KMS-11 (cell line): ENCODE data around the gene CDH15.

Experiments used
- H2AFZ ChIP-seq: fragments of 200-600 bp; sonication (generic); 2 replicates; pipeline ENCODE4 v1.6.1; 2016; ENCODE audit warnings: antibody characterized with exemption, mixed run types, low read depth
- H3K27ac ChIP-seq: fragments of 200-600 bp; sonication (generic); 2 replicates; pipeline ENCODE4 v1.6.1; 2016; ENCODE audit warnings: mild to moderate bottlenecking, mixed run types
- H3K27me3 ChIP-seq: fragments of 200-600 bp; sonication (generic); 2 replicates; pipeline ENCODE4 v1.6.1; 2017; ENCODE audit warnings: mild to moderate bottlenecking, low read depth, mixed run types, moderate library complexity; ENCODE audit not compliant: insufficient read depth
- H3K36me3 ChIP-seq: fragments of 200-600 bp; sonication (generic); 2 replicates; pipeline ENCODE4 v1.6.1; 2017; ENCODE audit warnings: mild to moderate bottlenecking, mixed run types; ENCODE audit not compliant: insufficient read depth
- H3K4me1 ChIP-seq: fragments of 200-600 bp; sonication (generic); 2 replicates; pipeline ENCODE4 v1.6.1; 2016; ENCODE audit warnings: mild to moderate bottlenecking, low read depth, mixed run types; ENCODE audit not compliant: poor library complexity, severe bottlenecking
- H3K4me2 ChIP-seq: fragments of 200-600 bp; sonication (generic); 2 replicates; pipeline ENCODE4 v1.7.0; 2016; ENCODE audit warnings: mild to moderate bottlenecking, mixed run types
- H3K4me3 ChIP-seq: fragments of 200-600 bp; sonication (generic); IDR thresholded peaks from 2 replicates; pipeline ENCODE4 v1.6.1; 2017; ENCODE audit warnings: low read depth, low read length, mixed read lengths; ENCODE audit not compliant: insufficient read depth
- H3K79me2 ChIP-seq: fragments of 200-600 bp; sonication (generic); 2 replicates; pipeline ENCODE4 v1.6.1; 2016; ENCODE audit warnings: low read depth, mixed run types; ENCODE audit not compliant: insufficient read depth
- H3K9ac ChIP-seq: fragments of 200-600 bp; sonication (generic); 2 replicates; pipeline ENCODE4 v1.6.1; 2016; ENCODE audit warnings: mild to moderate bottlenecking, mixed run types
- H4K20me1 ChIP-seq: fragments of 200-600 bp; sonication (generic); 2 replicates; pipeline ENCODE4 v1.6.1; 2016; ENCODE audit warnings: mild to moderate bottlenecking, mixed run types; ENCODE audit not compliant: insufficient read depth
- CTCF ChIP-seq: fragments of 200-600 bp; sonication (generic); conservative IDR thresholded peaks from 2 replicates; pipeline ENCODE4 v1.6.1; 2017; ENCODE audit warnings: low read depth, mild to moderate bottlenecking, antibody characterized with exemption, low read length, moderate library complexity, mixed read lengths

The CDH15 gene

GRCh38 chr16:89160977-89161701 lies 10.4 kb upstream of the CDH15 start:
- no peak overlapping the region for H3K4me2 ChIP-seq
- no peak overlapping the region for H2AFZ ChIP-seq
- H4K20me1 ChIP-seq: no peaks in the 10 kb centered on the region
- no peaks in the 10 kb centered on the region for H3K4me1 ChIP-seq
- H3K79me2 ChIP-seq: no peaks in the 10 kb centered on the region
- no peaks in the 10 kb centered on the region for H3K36me3 ChIP-seq
- H3K27me3 ChIP-seq: peaks cover 14% of the 10 kb centered on the region
- no peak overlapping the region for H3K9ac ChIP-seq
- H3K27ac ChIP-seq: no peak overlapping the region
- H3K4me3 ChIP-seq: no peak overlapping the region
- no peak for TF ChIP-seq CTCF

- no peak for TF ChIP-seq CTCF
- Histone ChIP-seq H3K9ac (no peak overlapping the region), H3K27me3 (peaks cover 19% of the 10 kb centered on the region), H3K79me2 (no peaks in the 10 kb centered on the region), H3K27ac (no peak overlapping the region), H3K36me3 (no peaks in the 10 kb centered on the region), H4K20me1 (no peaks in the 10 kb centered on the region), H2AFZ (no peak overlapping the region), H3K4me2 (no peak overlapping the region), H3K4me1 (peaks cover 3% of the 10 kb centered on the region), H3K4me3 (no peak overlapping the region)
Measured at GRCh38 chr16:89161763-89162713, 9.5 kb upstream of the CDH15 start.

DNA sequence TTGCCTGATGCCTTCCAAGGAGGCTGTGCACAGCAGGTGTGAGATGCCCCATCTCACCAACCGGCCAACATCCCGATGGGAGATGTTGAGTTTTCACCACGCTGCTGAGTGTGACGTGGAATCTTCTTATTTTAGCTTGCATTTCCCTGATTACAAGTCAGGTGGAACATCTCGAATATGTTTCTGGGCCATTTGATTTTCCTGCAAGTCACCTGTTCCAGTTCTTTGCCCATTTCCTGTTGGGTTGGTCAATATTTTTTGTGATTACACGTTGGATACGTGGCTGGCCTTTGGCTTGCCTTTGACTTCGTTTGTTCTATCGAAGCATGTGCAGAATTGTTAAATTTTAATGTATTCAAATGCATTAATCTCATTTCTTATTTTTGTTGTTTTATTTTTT lies 8.3 kb upstream of the CDH15 start:
- Histone ChIP-seq H4K20me1 (no peaks in the 10 kb centered on the region), H3K27ac (no peak overlapping the region), H3K36me3 (no peaks in the 10 kb centered on the region), H3K27me3 (peaks cover 24% of the 10 kb centered on the region), H2AFZ (no peak overlapping the region), H3K9ac (no peak overlapping the region), H3K4me1 (peaks cover 6% of the 10 kb centered on the region), H3K4me2 (no peak overlapping the region), H3K4me3 (no peak overlapping the region), H3K79me2 (no peaks in the 10 kb centered on the region)
- no peak for TF ChIP-seq CTCF

- no peak for TF ChIP-seq CTCF
- peaks cover 6% of the 10 kb centered on the region for H3K4me1 ChIP-seq
- peaks cover 31% of the 10 kb centered on the region for H3K27me3 ChIP-seq
- no peak overlapping the region for H3K9ac ChIP-seq
- H3K27ac ChIP-seq: no peak overlapping the region
- no peak overlapping the region for H3K4me2 ChIP-seq
- H4K20me1 ChIP-seq: no peaks in the 10 kb centered on the region
- no peaks in the 10 kb centered on the region for H3K36me3 ChIP-seq
- H3K79me2 ChIP-seq: no peaks in the 10 kb centered on the region
- H3K4me3 ChIP-seq: no peak overlapping the region
- H2AFZ ChIP-seq: no peak overlapping the region
Measured at GRCh38 chr16:89164436-89164835, 7.1 kb upstream of the CDH15 start.
